HCT116 (cell line): ENCODE results near the gene RNU1-4. TPM values are rescaled to one million over a fixed set of nuclear protein-coding genes. Genes with fewer than 3 reads are reported as not detected.
"Not testable (repeated sequence)": the region's sequence is repeated elsewhere in the genome, so short reads cannot be mapped to it uniquely, and the experiment has no call there.

ENCODE experiments used
- ATAC-seq: fragments of 200-7000 bp; cut with Tn5 transposase; 2 replicates; pipeline ENCODE4 v1.9.1; 2020; ENCODE audit warnings: mild to moderate bottlenecking, moderate library complexity
- BruUV-seq: library from RNA; stranded (reverse); fragments of 400-500 nt; replicated peaks from 2 replicates; lab custom pipeline; 2021; lab: Mats Ljungman, UMichigan
- CTCF ChIA-PET: fragments of 300-600 bp; sonication (Branson Sonifier 250); formaldehyde crosslinking; loops from one replicate; lab custom pipeline; 2021; ENCODE audit warnings: antibody characterized with exemption; lab: Charles Lee
- POLR2A ChIA-PET: fragments of 300-600, 350-600 bp; sonication (Branson Sonifier 250); formaldehyde crosslinking; loops from one replicate; lab custom pipeline; 2021; ENCODE audit warnings: antibody characterized with exemption; lab: Charles Lee
- RAD21 ChIA-PET, 2 experiments: fragments of 300-600 bp; sonication (Branson Sonifier 250); formaldehyde crosslinking; loops; one replicate each; lab custom pipeline; 2023; ENCODE audit warnings: low total read pairs in 2 of 2; ENCODE audit not compliant: uncharacterized antibody in 2 of 2, unreplicated experiment in 2 of 2, low non-redundant PET in 1 of 2; lab: Charles Lee
- DNase-seq: peaks from one replicate; pipeline ENCODE4 v3.0.0-alpha.2; 2010; ENCODE audit warnings: low read depth, low spot score
- H2AFZ ChIP-seq: fragments of 200-600 bp; shearing (Covaris generic), sonication (generic); 2 replicates; pipeline ENCODE4 v1.6.1; 2017; ENCODE audit warnings: low read depth, mixed run types, mixed read lengths, antibody characterized with exemption, low read length; ENCODE audit not compliant: poor library complexity, severe bottlenecking
- H3K27ac ChIP-seq: 2 replicates; pipeline ENCODE4 v1.5.1; 2012; ENCODE audit warnings: low read depth, low read length
- H3K27me3 ChIP-seq: fragments of 200-600 bp; sonication (generic); 2 replicates; pipeline ENCODE4 v1.6.1; 2016; ENCODE audit warnings: mixed run types, low read length, mixed read lengths; ENCODE audit not compliant: insufficient read depth
- H3K36me3 ChIP-seq, 2 experiments: fragments of 200-500 bp in 1 of 2; fragments of 200-600 bp in 1 of 2; sonication (Bioruptor generic) in 1 of 2; sonication (generic) in 1 of 2; 2 replicates each; pipeline versions ENCODE4 v1.5.1 to v1.6.1; 2014 to 2016; ENCODE audit warnings: low read length in 2 of 2, inconsistent platforms in 1 of 2, mixed read lengths in 1 of 2, mixed run types in 1 of 2; ENCODE audit not compliant: insufficient read depth in 2 of 2, control insufficient read depth in 1 of 2
- H3K4me1 ChIP-seq, 2 experiments: fragments of 200-600 bp in 1 of 2; sonication (generic) in 1 of 2; 2 replicates each; pipeline versions ENCODE4 v1.5.1 to v1.6.1; 2012 to 2017; ENCODE audit warnings: low read length in 2 of 2, inconsistent platforms in 1 of 2, mild to moderate bottlenecking in 1 of 2, mixed read lengths in 1 of 2, mixed run types in 1 of 2, moderate library complexity in 1 of 2; ENCODE audit not compliant: insufficient read depth in 2 of 2, control insufficient read depth in 1 of 2
- H3K4me2 ChIP-seq: fragments of 200-600 bp; sonication (generic); 2 replicates; pipeline ENCODE4 v1.6.1; 2017; ENCODE audit warnings: mixed run types, low read length, mixed read lengths
- H3K4me3 ChIP-seq, 2 experiments: fragments of 200-600 bp in 1 of 2; sonication (generic) in 1 of 2; replicated peaks in 1 of 2; 2 replicates each; pipeline ENCODE4 v1.5.1; 2011 to 2016; ENCODE audit warnings: low read length in 2 of 2, control low read depth in 1 of 2, low read depth in 1 of 2, mild to moderate bottlenecking in 1 of 2, mixed read lengths in 1 of 2, mixed run types in 1 of 2
- H3K79me2 ChIP-seq: fragments of 200-600 bp; sonication (generic); 2 replicates; pipeline ENCODE4 v1.6.1; 2017; ENCODE audit warnings: mild to moderate bottlenecking, mixed run types, low read length, moderate library complexity, mixed read lengths; ENCODE audit not compliant: insufficient read depth
- H3K9ac ChIP-seq: fragments of 200-600 bp; sonication (generic); 2 replicates; pipeline ENCODE4 v1.6.1; 2016; ENCODE audit warnings: low read length, mixed read lengths
- H3K9me2 ChIP-seq: fragments of 200-600 bp; sonication (generic), shearing (Covaris generic); 2 replicates; pipeline ENCODE4 v1.6.1; 2017; ENCODE audit warnings: mixed run types, mild to moderate bottlenecking, moderate library complexity; ENCODE audit not compliant: insufficient read depth
- H3K9me3 ChIP-seq, 2 experiments: fragments of 200-500 bp in 1 of 2; fragments of 200-600 bp in 1 of 2; sonication (Bioruptor generic) in 1 of 2; sonication (generic) in 1 of 2; 2 replicates each; pipeline ENCODE4 v1.6.1; 2014 to 2017; ENCODE audit warnings: low read length in 2 of 2, mixed read lengths in 2 of 2, inconsistent platforms in 1 of 2, low read depth in 1 of 2, mild to moderate bottlenecking in 1 of 2, mixed run types in 1 of 2, moderate library complexity in 1 of 2; ENCODE audit not compliant: control insufficient read depth in 1 of 2, insufficient read depth in 1 of 2
- H4K20me1 ChIP-seq: fragments of 200-600 bp; sonication (generic), shearing (Covaris generic); 2 replicates; pipeline ENCODE4 v1.6.1; 2017; ENCODE audit warnings: mixed run types, mild to moderate bottlenecking, moderate library complexity; ENCODE audit not compliant: insufficient read depth
- intact Hi-C: fragments of 100-400 bp; cut with micrococcal nuclease; formaldehyde crosslinking; loops from 2 replicates; pipeline ENCODE4 v1.10.0; 2022
- total RNA-seq: library from RNA; stranded (reverse); gene quantifications from one replicate; pipeline ENCODE4 v1.2.1, GENCODE V29; 2021; ENCODE audit not compliant: unreplicated experiment

RNU1-4 gene
- total RNA-seq, 1 experiment from 2014 or later, result 1,685 TPM

GRCh38 chr1:16693449-16694307 lies 46.6 kb upstream of the RNU1-4 start:
- not testable (repeated sequence) for H3K9me2 ChIP-seq, ATAC-seq

GRCh38 chr1:16694308-16694702 lies 46.0 kb upstream of the RNU1-4 start:
- BruUV-seq, ATAC-seq, H3K9ac ChIP-seq, RAD21 ChIA-PET, intact Hi-C loops, H3K27ac ChIP-seq, H3K4me1 ChIP-seq, H3K36me3 ChIP-seq, H3K4me3 ChIP-seq, H3K79me2 ChIP-seq, H3K4me2 ChIP-seq, H3K27me3 ChIP-seq, H2AFZ ChIP-seq, H4K20me1 ChIP-seq, H3K9me3 ChIP-seq, H3K9me2 ChIP-seq, POLR2A ChIA-PET, CTCF ChIA-PET, DNase-seq: not testable (repeated sequence)

More at GRCh38 chr1:16693449-16694307, 46.6 kb upstream of the RNU1-4 start:
- DNase-seq, H3K27me3 ChIP-seq, RAD21 ChIA-PET, intact Hi-C loops, H3K36me3 ChIP-seq, H3K4me2 ChIP-seq, BruUV-seq, H3K79me2 ChIP-seq, H3K27ac ChIP-seq, H2AFZ ChIP-seq, H3K4me1 ChIP-seq, H3K9me3 ChIP-seq, POLR2A ChIA-PET, H4K20me1 ChIP-seq, H3K4me3 ChIP-seq, H3K9ac ChIP-seq: not testable (repeated sequence)
- CTCF ChIA-PET, result interaction anchor here (1.5 kb wide), 1 partner anchor 8 kb away, joined by 4 read pairs; no protein-coding TSS in a partner anchor

- ATAC-seq, POLR2A ChIA-PET, BruUV-seq, H4K20me1 ChIP-seq, H2AFZ ChIP-seq, RAD21 ChIA-PET, H3K27ac ChIP-seq, H3K79me2 ChIP-seq, H3K4me1 ChIP-seq, H3K9me2 ChIP-seq, H3K9ac ChIP-seq, H3K4me3 ChIP-seq, intact Hi-C loops, H3K9me3 ChIP-seq, H3K4me2 ChIP-seq, DNase-seq, H3K27me3 ChIP-seq, H3K36me3 ChIP-seq: not testable (repeated sequence)
- CTCF ChIA-PET, result interaction anchor here (1.5 kb wide), 1 partner anchor 76 kb away, joined by 4 read pairs; no protein-coding TSS in a partner anchor
These were observed 43.7 kb upstream of the RNU1-4 start for GRCh38 chr1:16696507-16697150.

GRCh38 chr1:16697152-16697551 lies 43.2 kb upstream of the RNU1-4 start:
- H3K4me3 ChIP-seq, RAD21 ChIA-PET, H3K36me3 ChIP-seq, H3K27me3 ChIP-seq, intact Hi-C loops, H3K79me2 ChIP-seq, H3K4me1 ChIP-seq, H3K27ac ChIP-seq, H3K9me2 ChIP-seq, H3K4me2 ChIP-seq, ATAC-seq, H4K20me1 ChIP-seq, DNase-seq, H3K9me3 ChIP-seq, CTCF ChIA-PET, POLR2A ChIA-PET, H2AFZ ChIP-seq, H3K9ac ChIP-seq: not testable (repeated sequence)
- BruUV-seq, result TSS peak; percentile 14
